IPS DF 6.9 (cell line): ENCODE measurements around the gene RBFOX2.

Source experiments
- DNase-seq: peaks from one replicate; pipeline ENCODE4 v3.0.0-alpha.2; 2013; ENCODE audit warnings: low read depth, low spot score
- H3K27ac ChIP-seq: one replicate; pipeline ENCODE4 v1.5.1; 2013; ENCODE audit warnings: low read length, control low read depth
- H3K27me3 ChIP-seq: 2 replicates; pipeline ENCODE4 v1.6.1; 2013; ENCODE audit warnings: mild to moderate bottlenecking, low read length; ENCODE audit not compliant: control insufficient read depth, insufficient read depth
- H3K36me3 ChIP-seq: 2 replicates; pipeline ENCODE4 v1.6.1; 2013; ENCODE audit warnings: low read length; ENCODE audit not compliant: control insufficient read depth, insufficient read depth
- H3K4me1 ChIP-seq: 2 replicates; pipeline ENCODE4 v1.6.1; 2013; ENCODE audit warnings: low read length; ENCODE audit not compliant: control insufficient read depth, insufficient read depth
- H3K4me3 ChIP-seq: 2 replicates; pipeline ENCODE4 v1.5.1; 2013; ENCODE audit warnings: mild to moderate bottlenecking, low read length
- H3K9me3 ChIP-seq: 2 replicates; pipeline ENCODE4 v1.6.1; 2013; ENCODE audit warnings: low read length, inconsistent platforms; ENCODE audit not compliant: control insufficient read depth, insufficient read depth
- WGBS: extraction: QIAGEN DNeasy Blood & Tissue Kit; methylation state at CpG from one replicate; pipeline ENCODE4 v1.1.7; 2013; ENCODE audit warnings: mixed read lengths, missing lambda C conversion rate; ENCODE audit not compliant: insufficient read length, insufficient coverage; 5-methylcytosine and 5-hydroxymethylcytosine counted together

RBFOX2 gene

DNA sequence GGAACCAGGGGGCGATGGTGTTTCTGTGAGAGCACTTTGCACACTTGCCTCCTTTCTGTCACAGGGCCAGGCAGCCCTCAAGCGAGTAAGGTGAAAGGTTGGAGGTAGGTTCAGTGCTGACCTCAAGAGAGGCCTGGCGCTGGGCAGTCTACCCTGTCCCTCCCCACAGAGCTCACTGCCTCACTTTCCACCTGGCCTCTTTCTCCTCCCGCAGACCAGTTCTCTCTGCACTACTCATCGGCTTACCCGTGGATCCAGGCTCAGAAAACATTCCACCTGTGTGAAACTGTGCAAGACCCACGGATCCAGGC lies 294.2 kb downstream of the RBFOX2 start:
- Histone ChIP-seq H3K4me3 (no peak overlapping the region), H3K4me1 (no peaks in the 10 kb centered on the region), H3K36me3 (no peaks in the 10 kb centered on the region), H3K27me3 (no peaks in the 10 kb centered on the region), H3K9me3 (no peaks in the 10 kb centered on the region), H3K27ac (no peak overlapping the region)
- WGBS: no CpG with 5 or more reads among the region's 7 CpGs
- DNase-seq: no peak

DNA sequence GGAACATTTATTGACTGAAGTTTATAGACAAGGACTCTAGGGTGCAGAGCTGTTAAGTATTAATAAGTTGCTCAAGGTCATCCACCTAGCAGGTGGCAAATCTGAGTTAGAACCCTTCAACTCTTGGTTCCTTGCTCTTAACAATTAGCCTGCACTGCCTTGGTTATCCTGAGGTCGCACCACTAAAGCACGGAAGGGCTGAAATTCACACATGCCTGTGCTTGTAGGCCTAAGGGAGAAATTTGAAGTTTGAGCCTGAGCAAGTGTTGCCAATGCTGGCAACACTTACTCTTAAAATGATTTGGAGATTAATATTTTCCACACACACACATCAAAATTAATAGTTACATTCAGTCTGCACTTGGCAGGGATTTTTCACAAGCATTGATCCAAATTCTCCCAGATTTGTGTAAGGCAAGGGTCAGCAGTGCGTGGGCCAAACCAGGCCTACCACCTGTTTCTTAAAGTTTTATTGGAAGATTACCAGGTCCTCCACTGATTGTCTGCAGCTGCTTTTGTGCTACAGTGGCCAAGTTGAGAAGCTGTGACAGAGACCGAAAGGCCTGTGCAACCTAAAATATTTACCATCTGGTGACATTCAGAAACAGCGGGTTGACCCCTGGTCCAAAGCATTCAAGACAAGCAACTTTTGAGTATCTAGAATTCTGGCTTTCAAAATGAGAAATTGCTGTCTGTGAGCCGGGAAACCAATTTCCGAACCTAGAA lies 294.7 kb downstream of the RBFOX2 start:
- Histone ChIP-seq H3K36me3 (no peaks in the 10 kb centered on the region), H3K27ac (no peak overlapping the region), H3K4me1 (no peaks in the 10 kb centered on the region), H3K27me3 (no peaks in the 10 kb centered on the region), H3K9me3 (no peaks in the 10 kb centered on the region), H3K4me3 (no peak overlapping the region)
- no CpG with 5 or more reads among the region's 7 CpGs for WGBS
- DNase-seq: no peak

DNA sequence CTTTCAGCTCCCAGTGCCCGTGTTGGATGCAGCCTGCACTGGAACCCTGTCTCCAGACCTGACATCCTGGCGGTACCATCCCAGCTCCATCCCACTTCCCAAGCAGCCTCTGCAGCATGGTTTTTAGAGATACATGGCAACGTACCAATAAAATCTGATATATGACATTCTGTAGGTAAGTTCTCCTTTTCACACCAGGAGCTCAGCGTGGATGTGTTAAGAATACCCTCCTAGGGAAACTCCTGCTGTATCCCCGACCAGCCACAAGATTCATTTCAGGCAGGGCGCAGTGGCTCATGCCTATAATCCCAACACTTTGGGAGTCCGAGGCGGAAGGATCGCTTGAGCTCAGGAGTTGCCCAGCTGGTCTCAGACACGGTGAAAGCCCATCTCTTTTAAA lies 295.6 kb downstream of the RBFOX2 start:
- Histone ChIP-seq H3K4me3 (no peak overlapping the region), H3K27ac (no peak overlapping the region), H3K27me3 (no peaks in the 10 kb centered on the region), H3K4me1 (no peaks in the 10 kb centered on the region), H3K9me3 (no peaks in the 10 kb centered on the region), H3K36me3 (no peaks in the 10 kb centered on the region)
- no peak for DNase-seq
- WGBS: no CpG with 5 or more reads among the region's 10 CpGs

DNA sequence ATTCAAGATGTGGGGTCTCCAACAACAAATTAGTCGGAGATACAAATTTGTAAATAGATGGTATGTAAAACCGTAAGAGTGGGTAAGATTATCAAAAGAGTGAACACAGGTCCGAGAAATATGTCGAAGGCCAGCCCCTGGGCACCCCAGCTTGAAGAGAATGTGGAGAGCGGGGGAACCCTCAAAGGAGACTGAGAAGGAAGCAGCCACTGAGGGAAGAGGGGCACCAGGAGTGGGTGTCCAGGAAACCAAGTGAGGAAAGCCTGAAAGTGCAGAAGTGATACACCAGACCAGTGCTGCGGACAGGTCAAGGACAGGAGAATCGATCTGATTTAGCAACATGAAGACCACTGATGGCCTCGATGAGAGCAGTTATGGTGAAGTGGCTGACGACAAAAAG lies 296.5 kb downstream of the RBFOX2 start:
- no peaks in the 10 kb centered on the region for H3K4me1 ChIP-seq
- no CpG with 5 or more reads among the region's 9 CpGs for WGBS
- DNase-seq: no peak
- no peak overlapping the region for H3K4me3 ChIP-seq
- no peaks in the 10 kb centered on the region for H3K27me3 ChIP-seq
- H3K9me3 ChIP-seq: no peaks in the 10 kb centered on the region
- H3K36me3 ChIP-seq: no peaks in the 10 kb centered on the region
- H3K27ac ChIP-seq: no peak overlapping the region

DNA sequence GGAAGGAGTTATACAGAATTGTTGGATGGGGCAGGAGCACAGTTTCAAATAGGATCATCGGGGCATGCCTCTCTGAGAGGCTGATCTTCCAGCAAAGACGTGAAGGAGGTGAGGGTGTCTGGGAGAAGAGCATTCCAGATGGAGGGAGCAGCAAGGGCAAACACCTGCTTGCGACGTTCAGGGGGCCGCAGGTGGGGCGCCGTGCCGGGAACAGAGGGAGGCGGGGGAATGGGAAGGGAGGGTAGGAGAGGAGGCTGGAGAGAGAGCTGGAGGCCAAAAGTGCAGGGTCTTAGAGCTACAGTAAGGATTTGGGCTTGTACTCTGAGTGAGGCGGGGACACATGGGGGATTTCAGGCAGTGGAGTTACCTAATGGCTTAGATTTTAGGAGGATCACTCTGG lies 297.3 kb downstream of the RBFOX2 start:
- DNase-seq: no peak
- no peaks in the 10 kb centered on the region for H3K36me3 ChIP-seq
- no CpG with 5 or more reads among the region's 10 CpGs for WGBS
- H3K4me3 ChIP-seq: no peak overlapping the region
- H3K9me3 ChIP-seq: no peaks in the 10 kb centered on the region
- no peak overlapping the region for H3K27ac ChIP-seq
- H3K4me1 ChIP-seq: no peaks in the 10 kb centered on the region
- H3K27me3 ChIP-seq: no peaks in the 10 kb centered on the region

DNA sequence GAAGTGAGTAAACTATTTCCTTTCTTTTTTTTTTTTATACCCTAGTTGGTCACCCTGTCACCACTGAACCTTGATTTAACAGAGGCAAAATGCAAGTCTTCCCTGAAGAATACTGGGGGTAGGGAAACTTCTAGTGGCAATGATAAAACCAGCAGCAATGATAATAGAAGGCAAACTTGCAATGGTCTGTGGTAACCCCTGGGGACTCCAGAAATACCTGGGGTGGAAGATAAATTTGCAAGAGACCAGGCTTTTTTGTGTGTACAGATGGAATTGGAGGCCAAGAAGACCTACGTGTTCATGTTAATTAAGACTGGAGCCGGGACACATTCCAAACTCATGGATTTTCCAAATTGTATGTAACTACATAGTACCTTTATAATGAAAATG lies 299.3 kb downstream of the RBFOX2 start:
- no peak for DNase-seq
- H3K4me1 ChIP-seq: no peaks in the 10 kb centered on the region
- H3K9me3 ChIP-seq: no peaks in the 10 kb centered on the region
- H3K27ac ChIP-seq: no peak overlapping the region
- no peaks in the 10 kb centered on the region for H3K27me3 ChIP-seq
- H3K4me3 ChIP-seq: no peak overlapping the region
- H3K36me3 ChIP-seq: no peaks in the 10 kb centered on the region
- WGBS: no CpG with 5 or more reads among the region's 2 CpGs

DNA sequence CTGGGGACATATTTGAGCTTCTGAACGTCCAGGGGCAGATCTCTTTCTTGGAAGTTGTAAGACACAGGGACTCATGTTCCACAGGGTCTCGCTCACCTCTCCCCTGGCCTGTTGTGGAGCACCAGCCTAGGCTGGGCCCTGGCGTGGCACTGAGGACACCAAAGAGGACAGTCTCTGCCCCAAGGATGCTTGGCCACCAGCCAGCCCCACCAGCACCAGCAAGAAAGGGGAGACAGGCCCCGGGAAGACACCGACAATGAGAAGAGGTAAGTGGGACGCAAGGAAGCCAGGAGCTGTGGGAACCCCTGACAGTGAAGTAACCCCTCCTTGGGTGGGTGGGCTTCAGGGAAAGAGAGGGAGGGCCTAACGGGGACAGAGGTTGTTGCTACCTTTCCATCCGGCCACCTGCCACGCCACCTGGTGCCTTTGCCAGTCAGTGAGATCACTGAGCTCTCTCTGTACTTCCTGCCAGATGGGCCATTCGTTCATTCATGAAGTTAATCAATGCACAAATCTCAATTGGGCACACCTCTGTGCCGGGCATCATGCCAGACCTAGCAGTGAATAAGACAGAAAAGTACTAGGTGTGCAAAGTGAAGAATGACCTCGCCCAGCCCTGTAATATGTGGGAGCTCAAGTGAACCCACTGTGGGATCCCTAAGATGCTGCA lies 299.9 kb downstream of the RBFOX2 start:
- no peak overlapping the region for H3K27ac ChIP-seq
- no peak for DNase-seq
- WGBS: no CpG with 5 or more reads among the region's 12 CpGs

DNA sequence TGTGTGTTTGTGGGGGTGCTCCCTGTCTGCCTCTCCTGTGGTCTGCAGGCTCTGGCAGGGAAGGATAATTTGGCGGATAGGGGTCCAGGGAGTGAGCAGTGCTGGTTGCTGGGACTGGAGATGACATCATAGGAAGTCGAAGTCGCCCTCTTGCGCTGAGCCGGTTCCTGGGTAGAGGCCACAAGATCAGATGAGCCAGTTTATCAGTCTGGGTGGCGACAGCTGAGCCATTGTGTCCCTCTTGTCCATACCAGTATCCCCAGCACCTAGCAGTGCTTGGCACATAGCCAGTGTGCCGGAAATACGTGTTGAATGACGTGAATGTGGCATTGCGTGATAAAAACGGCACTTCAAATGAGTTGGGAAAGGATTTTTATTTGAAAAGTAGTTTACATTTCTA lies 301.2 kb downstream of the RBFOX2 start:
- no peak for DNase-seq
- Histone ChIP-seq H3K27me3 (no peaks in the 10 kb centered on the region), H3K27ac (no peak overlapping the region), H3K4me3 (no peak overlapping the region), H3K9me3 (no peaks in the 10 kb centered on the region), H3K4me1 (no peaks in the 10 kb centered on the region), H3K36me3 (no peaks in the 10 kb centered on the region)
- WGBS: no CpG with 5 or more reads among the region's 11 CpGs

More for the DNA sequence above, 299.9 kb downstream of the RBFOX2 start:
- no peaks in the 10 kb centered on the region for H3K27me3 ChIP-seq
- no peaks in the 10 kb centered on the region for H3K36me3 ChIP-seq
- H3K4me3 ChIP-seq: no peak overlapping the region
- H3K4me1 ChIP-seq: no peaks in the 10 kb centered on the region
- H3K9me3 ChIP-seq: no peaks in the 10 kb centered on the region

DNA sequence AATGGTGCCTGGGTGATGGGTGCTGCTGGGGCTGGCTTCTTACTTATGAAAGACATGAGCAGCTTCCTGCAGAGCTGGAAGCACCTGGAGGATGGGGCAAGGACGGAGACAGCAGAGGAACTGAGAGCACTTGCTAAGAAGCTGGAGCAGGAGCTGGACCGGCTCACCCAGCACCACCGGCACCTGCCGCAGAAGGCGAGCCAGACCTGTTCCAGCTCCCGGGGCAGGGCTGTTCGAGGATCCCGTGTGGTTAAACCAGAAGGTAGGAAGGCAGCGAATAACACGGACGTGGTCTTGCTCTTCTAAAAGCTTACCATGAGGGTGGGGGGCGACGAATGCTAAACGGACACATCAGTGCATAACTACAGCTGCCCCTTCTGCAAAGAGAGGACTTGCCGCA lies 301.7 kb downstream of the RBFOX2 start:
- no peaks in the 10 kb centered on the region for H3K36me3 ChIP-seq
- no peak overlapping the region for H3K4me3 ChIP-seq
- no peak overlapping the region for H3K27ac ChIP-seq
- no peaks in the 10 kb centered on the region for H3K4me1 ChIP-seq
- WGBS: no CpG with 5 or more reads among the region's 15 CpGs
- H3K27me3 ChIP-seq: no peaks in the 10 kb centered on the region
- DNase-seq: no peak
- no peaks in the 10 kb centered on the region for H3K9me3 ChIP-seq

DNA sequence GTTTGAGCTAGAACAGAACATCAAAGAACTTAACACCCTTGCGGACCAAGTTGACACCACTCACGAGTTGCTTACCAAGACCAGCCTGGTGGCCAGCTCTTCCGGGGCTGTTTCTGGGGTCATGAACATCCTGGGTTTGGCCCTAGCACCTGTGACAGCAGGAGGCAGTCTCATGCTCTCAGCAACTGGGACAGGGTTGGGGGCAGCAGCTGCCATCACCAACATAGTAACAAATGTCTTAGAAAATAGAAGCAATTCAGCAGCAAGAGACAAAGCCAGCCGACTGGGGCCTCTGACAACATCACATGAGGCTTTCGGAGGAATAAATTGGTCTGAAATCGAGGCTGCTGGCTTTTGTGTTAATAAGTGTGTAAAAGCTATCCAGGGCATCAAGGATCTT lies 302.2 kb downstream of the RBFOX2 start:
- no peaks in the 10 kb centered on the region for H3K27me3 ChIP-seq
- H3K27ac ChIP-seq: no peak overlapping the region
- H3K9me3 ChIP-seq: no peaks in the 10 kb centered on the region
- no peak overlapping the region for H3K4me3 ChIP-seq
- no peaks in the 10 kb centered on the region for H3K4me1 ChIP-seq
- no peak for DNase-seq
- no peaks in the 10 kb centered on the region for H3K36me3 ChIP-seq
- WGBS: no CpG with 5 or more reads among the region's 6 CpGs

DNA sequence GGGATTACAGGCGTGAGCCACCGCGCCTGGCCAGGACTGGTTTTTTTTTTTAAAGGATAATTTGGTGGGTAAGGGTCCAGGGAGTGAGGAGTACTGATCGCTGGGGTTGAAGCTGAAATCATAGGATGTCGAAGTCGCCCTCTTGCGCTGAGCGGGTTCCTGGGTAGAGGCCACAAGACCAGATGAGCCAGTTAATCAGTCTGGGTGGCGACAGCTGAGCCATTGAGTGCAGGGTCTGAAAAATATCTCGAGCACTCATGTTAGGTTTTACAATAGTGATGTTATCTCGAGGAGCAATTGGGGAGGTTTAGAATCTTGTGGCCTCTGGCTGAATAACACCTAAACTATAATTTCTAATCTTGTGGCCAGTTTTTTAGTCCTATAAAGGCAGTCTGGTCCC lies 303.1 kb downstream of the RBFOX2 start:
- no peaks in the 10 kb centered on the region for H3K9me3 ChIP-seq
- no peak overlapping the region for H3K27ac ChIP-seq
- H3K4me1 ChIP-seq: no peaks in the 10 kb centered on the region
- no CpG with 5 or more reads among the region's 11 CpGs for WGBS
- DNase-seq: no peak
- no peaks in the 10 kb centered on the region for H3K36me3 ChIP-seq
- H3K4me3 ChIP-seq: no peak overlapping the region
- no peaks in the 10 kb centered on the region for H3K27me3 ChIP-seq
